Measurements from ENCODE around the gene RPL12. TPM values are rescaled to one million over a fixed set of nuclear protein-coding genes. Genes with fewer than 3 reads are reported as not detected.

The RPL12 gene
- total RNA-seq, 1 experiment from 2014 or later: 1,114 TPM

- no peak for TF ChIP-seq CTCF (conservative IDR thresholded peaks at IDR 0.05; ENCODE audit: low read depth, low read length)
- TF ChIP-seq EZH2 (IDR thresholded peaks at IDR 0.05; ENCODE audit: borderline replicate concordance, low read depth, low read length, poor library complexity, severe bottlenecking): no peak
- no peak overlapping the region for H3K4me3 ChIP-seq (ENCODE audit: low read depth, low read length, poor library complexity, severe bottlenecking)
- no TSS peak for BruUV-seq (replicated peaks)
- intact Hi-C loops (cut with micrococcal nuclease; ENCODE audit: unreplicated experiment): no loop called here
- no peak for DNase-seq (ENCODE audit: low spot score)
- H3K4me1 ChIP-seq (ENCODE audit: insufficient read depth, low read length, poor library complexity, severe bottlenecking): no peaks in the 10 kb centered on the region
- H3K36me3 ChIP-seq (ENCODE audit: insufficient read depth, low read length, poor library complexity, severe bottlenecking): peaks cover 6% of the 10 kb centered on the region
- H3K27ac ChIP-seq (ENCODE audit: low read depth, low read length, poor library complexity, severe bottlenecking): no peak overlapping the region
- H3K27me3 ChIP-seq (replicated peaks; ENCODE audit: insufficient read depth, low read depth, low read length, poor library complexity): no peaks in the 10 kb centered on the region
- CTCF ChIA-PET: interaction anchor here (0.6 kb wide), 1 partner anchor 18 kb away, joined by 5 read pairs; no protein-coding TSS in a partner anchor
- H3K9me3 ChIP-seq (ENCODE audit: low read depth, low read length, poor library complexity, severe bottlenecking): no peaks in the 10 kb centered on the region
- POLR2A ChIA-PET (ENCODE audit: low non-redundant PET): interaction anchor here (0.6 kb wide), 1 partner anchor 104 kb away, joined by 9 read pairs; no protein-coding TSS in a partner anchor
These were observed 22.7 kb upstream of the RPL12 start for GRCh38 chr9:127473932-127474331.

- Histone ChIP-seq H3K4me3 (ENCODE audit: low read depth, low read length, poor library complexity, severe bottlenecking) (no peak overlapping the region), H3K27me3 (replicated peaks; ENCODE audit: insufficient read depth, low read depth, low read length, poor library complexity) (no peaks in the 10 kb centered on the region), H3K27ac (ENCODE audit: low read depth, low read length, poor library complexity, severe bottlenecking) (no peak overlapping the region), H3K36me3 (ENCODE audit: insufficient read depth, low read length, poor library complexity, severe bottlenecking) (peaks cover 3% of the 10 kb centered on the region), H3K9me3 (ENCODE audit: low read depth, low read length, poor library complexity, severe bottlenecking) (no peaks in the 10 kb centered on the region), H3K4me1 (ENCODE audit: insufficient read depth, low read length, poor library complexity, severe bottlenecking) (no peaks in the 10 kb centered on the region)
- BruUV-seq (replicated peaks): no TSS peak
- intact Hi-C loops (cut with micrococcal nuclease; ENCODE audit: unreplicated experiment): no loop called here
- ChIA-PET POLR2A (ENCODE audit: low non-redundant PET) (interaction anchor here (0.6 kb wide), 1 partner anchor 104 kb away, joined by 9 read pairs; no protein-coding TSS in a partner anchor), CTCF (no interaction called here)
- DNase-seq (ENCODE audit: low spot score): no peak
- TF ChIP-seq CTCF (conservative IDR thresholded peaks at IDR 0.05; ENCODE audit: low read depth, low read length) (no peak), EZH2 (IDR thresholded peaks at IDR 0.05; ENCODE audit: borderline replicate concordance, low read depth, low read length, poor library complexity, severe bottlenecking) (no peak)
These were observed 22.3 kb upstream of the RPL12 start for GRCh38 chr9:127473501-127473900.

- ChIA-PET POLR2A (ENCODE audit: low non-redundant PET) (no interaction called here), CTCF (no interaction called here)
- no peak overlapping the region for H3K4me3 ChIP-seq (ENCODE audit: low read depth, low read length, poor library complexity, severe bottlenecking)
- no TSS peak for BruUV-seq (replicated peaks)
- H3K9me3 ChIP-seq (ENCODE audit: low read depth, low read length, poor library complexity, severe bottlenecking): no peaks in the 10 kb centered on the region
- H3K27ac ChIP-seq (ENCODE audit: low read depth, low read length, poor library complexity, severe bottlenecking): no peak overlapping the region
- intact Hi-C loops (cut with micrococcal nuclease; ENCODE audit: unreplicated experiment): no loop called here
- H3K36me3 ChIP-seq (ENCODE audit: insufficient read depth, low read length, poor library complexity, severe bottlenecking): peaks cover 3% of the 10 kb centered on the region
- no peak for DNase-seq (ENCODE audit: low spot score)
- H3K4me1 ChIP-seq (ENCODE audit: insufficient read depth, low read length, poor library complexity, severe bottlenecking): no peaks in the 10 kb centered on the region
- no peaks in the 10 kb centered on the region for H3K27me3 ChIP-seq (replicated peaks; ENCODE audit: insufficient read depth, low read depth, low read length, poor library complexity)
- TF ChIP-seq EZH2 (IDR thresholded peaks at IDR 0.05; ENCODE audit: borderline replicate concordance, low read depth, low read length, poor library complexity, severe bottlenecking): no peak
- no peak for TF ChIP-seq CTCF (conservative IDR thresholded peaks at IDR 0.05; ENCODE audit: low read depth, low read length)
These were observed 19.5 kb upstream of the RPL12 start for GRCh38 chr9:127470662-127471061.

Data from A673 (cell line).